Activated CD8-positive, alpha-beta memory T cell treated with anti-CD3 and anti-CD28 coated beads, Interleukin-2, amount 50 U/mL, for 1 hour (primary cell): ENCODE measurements around the gene ADIPOR1.
"Not testable (repeated sequence)": the region's sequence is repeated elsewhere in the genome, so short reads cannot be mapped to it uniquely, and the experiment has no call there.

Experiments used
- DNase-seq: peaks from one replicate; pipeline ENCODE4 v3.0.0-alpha.2; 2020; ENCODE audit errors: extremely low read depth

Gene ADIPOR1

DNA sequence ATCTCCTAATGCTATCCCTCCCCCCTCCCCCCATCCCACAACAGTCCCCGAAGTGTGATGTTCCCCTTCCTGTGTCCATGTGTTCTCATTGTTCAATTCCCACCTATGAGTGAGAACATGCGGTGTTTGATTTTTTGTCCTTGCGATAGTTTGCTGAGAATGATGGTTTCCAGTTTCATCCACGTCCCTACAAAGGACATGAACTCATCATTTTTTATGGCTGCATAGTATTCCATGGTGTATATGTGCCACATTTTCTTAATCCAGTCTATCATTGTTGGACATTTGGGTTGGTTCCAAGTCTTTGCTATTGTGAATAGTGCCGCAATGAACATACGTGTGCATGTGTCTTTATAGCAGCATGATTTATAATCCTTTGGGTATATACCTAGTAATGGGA is 21.7 kb downstream of the ADIPOR1 start:
- not testable (repeated sequence) for DNase-seq

DNA sequence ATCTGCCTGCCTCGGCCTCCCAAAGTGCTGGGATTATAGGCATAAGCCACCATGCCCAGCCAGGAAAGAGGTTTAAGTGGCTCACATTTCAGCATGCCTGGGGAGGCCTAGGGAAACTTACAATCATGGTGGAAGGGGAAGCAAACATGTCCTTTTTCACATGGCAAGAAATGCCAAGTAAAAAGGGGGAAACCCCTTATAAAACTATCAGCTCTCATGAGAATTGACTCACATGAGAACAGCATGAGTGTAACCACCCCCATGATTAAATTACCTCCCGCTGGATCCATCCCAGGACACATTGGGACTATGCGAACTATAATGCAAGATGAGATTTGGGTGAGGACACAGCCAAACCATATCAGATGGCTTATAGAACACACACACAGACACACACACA is 22.3 kb downstream of the ADIPOR1 start:
- DNase-seq, result no peak

DNA sequence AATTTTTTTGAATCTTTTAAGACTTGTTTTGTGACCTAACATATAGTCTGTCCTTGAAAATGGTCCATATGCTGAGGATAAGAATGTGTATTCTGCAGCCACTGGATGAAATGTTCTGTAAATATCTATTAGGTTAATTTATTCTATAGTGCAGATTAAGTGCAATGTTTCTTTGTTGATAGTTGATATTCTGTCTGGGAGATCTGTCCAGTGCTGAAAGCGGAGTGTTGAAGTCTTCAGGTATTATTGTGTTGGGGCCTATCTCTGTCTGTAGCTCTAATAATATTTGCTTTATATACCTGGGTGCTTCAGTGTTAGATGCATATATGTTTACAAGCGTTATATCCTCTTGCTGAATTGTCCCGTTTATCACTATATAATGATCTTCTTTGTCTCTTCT is 23.4 kb downstream of the ADIPOR1 start:
- DNase-seq, result no peak

DNA sequence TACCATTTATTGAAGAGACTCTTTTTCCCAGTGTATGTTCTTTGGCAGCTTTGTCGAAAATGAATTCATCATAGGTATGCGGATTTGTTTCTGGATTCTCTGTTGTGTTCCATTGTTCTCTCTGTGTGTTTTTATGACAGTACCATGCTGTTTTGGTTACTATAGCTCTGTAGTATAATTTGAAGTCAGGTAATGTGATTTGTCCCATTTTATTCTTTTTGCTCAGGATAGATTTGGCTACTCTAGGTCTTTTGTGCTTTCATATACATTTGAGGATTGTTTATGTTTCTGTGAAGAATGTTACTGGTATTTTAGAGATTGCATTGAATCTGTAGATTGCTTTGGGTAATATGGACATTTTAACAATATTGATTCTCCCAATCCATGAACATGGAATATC is 25.6 kb downstream of the ADIPOR1 start:
- no peak for DNase-seq

DNA sequence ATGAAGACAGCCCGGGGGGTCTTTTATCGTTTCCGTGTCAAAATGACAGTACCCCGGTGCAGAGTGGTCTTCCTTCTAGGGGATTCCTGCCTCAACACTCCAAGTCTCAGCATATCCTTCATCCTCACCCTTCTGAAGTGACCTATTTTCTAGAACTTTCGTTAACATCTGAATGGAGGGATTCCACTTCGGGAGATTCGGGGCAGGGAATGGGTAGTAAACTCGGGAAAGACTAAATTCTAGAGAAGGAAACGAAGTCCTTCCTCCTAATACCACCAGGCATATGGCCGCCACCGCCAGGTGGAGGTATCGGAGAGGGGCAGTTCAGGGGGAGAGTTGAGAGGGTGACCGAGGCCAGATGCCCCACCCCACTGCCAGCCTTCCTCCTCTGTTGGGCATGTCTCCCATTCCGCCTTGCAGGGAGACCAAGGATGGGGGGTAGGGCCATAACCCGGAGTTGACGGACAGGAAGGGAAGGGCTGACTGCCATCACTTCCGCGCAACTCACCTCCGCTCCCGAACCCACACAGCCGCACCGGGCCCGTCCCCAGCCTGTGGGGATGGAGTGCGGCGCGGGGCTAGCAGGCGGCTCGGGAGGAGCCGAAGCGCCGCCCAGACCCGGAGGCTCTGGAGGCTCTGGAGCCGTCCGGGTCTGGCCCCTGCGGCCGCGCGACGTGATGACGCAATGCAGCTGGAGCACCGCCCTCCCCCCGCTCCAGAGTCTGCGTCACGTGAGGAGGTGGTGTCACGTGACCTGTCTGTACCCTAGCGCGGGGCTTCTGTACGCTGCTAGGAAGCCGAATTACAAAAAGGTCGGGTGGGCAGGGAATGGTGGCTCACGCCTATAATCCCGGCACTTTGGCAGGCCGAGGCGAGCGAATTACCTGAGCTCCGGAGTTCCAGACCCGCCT is 31.3 kb downstream of the ADIPOR1 start, which contains the start of gene KLHL12:
Gene KLHL12, minus strand, starts transcription at position 654 of the 911 bp plus-strand sequence. CDS start 2,072 bp downstream, outside the sequence.
- DNase-seq, result peak; percentile 85

DNA sequence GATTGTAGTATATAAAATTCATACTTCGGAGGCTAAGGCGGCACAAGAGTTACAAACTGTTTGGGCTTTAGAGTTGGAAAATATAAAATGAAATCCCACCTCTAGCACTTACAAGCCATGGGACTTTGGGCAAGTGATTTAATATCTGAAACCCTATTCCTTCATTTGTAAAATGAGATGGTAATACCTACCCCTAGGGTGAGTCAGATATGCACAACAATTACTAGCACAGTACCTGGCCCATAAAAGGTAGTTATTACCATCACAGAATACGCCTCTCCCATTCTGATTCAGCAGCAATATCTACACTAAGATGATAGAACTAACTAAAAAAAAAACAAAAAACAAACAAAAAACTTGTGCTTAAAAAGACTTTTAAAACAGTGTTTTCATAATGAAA is 34.6 kb downstream of the ADIPOR1 start:
- DNase-seq, result no peak

DNA sequence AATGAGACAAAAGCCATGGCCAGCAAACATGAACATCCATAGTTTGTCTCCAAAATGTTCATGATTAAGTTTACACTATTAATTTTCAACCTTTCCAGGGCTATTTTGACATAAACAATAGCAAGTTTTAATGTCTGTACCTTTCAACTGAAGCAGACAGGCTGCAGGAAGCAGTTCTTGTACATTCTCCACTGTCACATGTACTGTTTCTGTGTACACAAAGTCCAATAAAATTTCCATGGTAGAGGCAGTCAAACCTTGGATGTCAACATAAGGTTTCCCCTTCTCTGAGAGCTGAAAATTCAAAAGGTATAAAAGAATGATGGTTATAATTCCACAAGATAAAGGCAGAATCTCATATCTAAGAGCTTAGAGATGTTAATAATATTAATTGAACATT is 38.5 kb downstream of the ADIPOR1 start:
- DNase-seq, result no peak

DNA sequence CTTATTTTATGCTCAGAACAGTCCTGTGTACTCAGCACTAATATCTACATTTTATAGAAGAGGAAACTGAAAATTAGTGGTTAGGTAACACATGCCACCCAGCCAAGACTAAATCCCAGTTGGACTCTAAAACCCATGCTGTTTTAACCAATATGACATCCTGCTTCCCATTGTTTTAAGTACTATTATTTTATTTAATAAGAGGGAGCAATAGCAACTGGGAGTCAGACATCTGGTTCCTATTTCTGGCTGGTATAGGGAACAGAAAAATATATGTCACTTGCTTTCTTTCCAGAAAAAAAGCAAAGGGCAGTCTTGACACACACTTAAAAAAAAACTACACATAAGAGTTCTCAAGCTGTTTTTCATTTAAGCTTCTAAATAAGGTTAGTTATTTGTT is 43.0 kb downstream of the ADIPOR1 start:
- DNase-seq, result no peak

DNA sequence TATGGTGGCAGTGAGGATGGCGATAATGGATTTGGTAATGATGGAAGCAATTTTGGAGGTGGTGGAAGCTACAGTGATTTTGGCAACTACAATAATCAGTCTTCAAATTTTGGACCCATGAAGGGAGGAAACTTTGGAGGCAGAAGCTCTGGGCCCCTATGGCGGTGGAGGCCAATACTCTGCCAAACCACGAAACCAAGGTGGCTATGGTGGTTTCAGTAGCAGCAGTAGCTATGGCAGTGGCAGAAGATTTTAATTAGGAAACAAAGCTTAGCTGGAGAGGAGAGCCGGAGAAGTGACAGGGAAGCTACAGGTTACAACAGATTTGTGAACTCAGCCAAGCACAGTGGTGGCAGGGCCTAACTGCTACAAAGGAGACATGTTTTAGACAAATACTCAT is 45.6 kb downstream of the ADIPOR1 start:
- not testable (repeated sequence) for DNase-seq

DNA sequence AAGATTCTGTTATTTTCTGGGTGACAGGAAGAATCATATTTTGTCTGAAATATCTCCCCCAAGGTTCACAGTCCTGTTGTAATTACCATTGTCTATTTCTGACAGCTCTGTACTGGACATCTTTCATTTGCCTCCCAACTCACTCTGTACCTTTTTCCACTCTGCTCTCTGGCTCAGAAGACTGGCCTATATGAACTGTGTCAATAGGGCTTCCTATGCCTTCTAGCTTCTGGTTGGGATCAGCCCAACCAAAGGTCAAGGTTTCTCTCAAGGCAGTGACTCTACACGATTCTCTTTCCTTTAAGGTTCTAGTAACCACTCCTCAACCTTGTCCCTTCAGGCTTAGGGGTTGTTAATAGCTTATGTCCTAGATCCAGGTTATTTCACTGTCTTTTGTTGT is 48.6 kb downstream of the ADIPOR1 start:
- no peak for DNase-seq

DNA sequence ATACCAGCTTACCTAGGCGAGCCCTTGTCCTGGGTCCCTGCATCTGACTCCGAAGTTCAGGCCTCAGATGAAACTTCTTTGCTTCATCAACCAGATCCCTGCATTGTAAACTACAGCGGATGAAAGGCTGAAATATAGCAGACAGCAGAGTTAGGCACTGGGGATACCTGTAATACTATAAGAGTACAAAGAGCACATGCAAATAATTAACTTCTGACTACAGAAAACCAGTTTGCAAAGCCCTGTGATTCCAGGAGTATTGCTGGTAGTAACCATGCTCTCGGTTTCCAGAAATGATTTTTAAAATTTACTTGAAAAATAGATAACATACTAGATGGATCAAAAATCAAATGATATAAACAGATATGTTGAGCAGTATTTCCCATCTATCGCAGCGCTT is 49.1 kb downstream of the ADIPOR1 start:
- DNase-seq, result no peak

DNA sequence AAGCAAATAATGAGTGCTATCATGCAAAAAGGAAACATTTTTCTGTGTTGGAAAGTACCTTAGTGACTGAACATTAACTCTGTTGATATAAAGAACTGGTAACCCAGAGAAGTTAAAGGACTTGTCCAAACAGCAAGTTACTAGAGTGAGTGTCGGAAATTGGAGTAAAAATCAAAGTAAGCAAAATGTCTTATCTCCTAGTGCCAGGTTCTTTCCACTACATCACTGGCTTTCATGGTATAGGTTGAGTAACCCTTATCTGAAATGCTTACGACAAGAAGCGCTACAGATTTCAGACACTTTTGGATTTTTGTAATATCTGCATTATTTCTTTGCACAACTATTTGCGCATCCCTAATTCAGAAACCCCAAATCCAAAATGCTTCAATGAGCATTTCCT is 52.8 kb downstream of the ADIPOR1 start:
- no peak for DNase-seq

DNA sequence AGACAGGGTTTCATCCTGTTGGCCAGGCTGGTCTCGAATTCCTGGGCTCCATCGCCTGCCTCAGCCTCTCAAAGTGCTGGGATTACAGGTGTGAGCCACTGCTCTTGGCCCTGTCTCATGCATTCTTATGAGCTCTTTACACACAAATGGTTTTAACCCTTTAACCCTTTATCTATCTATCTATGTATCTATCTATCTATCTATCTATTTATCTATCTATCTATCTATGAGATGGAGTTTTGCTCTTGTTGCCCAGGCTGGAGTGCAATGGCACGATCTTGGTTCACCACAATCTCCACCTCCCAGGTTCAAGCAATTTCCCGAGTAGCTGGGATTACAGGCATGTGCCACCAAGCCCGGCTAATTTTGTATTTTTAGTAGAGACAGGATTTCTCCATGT is 54.3 kb downstream of the ADIPOR1 start:
- not testable (repeated sequence) for DNase-seq

DNA sequence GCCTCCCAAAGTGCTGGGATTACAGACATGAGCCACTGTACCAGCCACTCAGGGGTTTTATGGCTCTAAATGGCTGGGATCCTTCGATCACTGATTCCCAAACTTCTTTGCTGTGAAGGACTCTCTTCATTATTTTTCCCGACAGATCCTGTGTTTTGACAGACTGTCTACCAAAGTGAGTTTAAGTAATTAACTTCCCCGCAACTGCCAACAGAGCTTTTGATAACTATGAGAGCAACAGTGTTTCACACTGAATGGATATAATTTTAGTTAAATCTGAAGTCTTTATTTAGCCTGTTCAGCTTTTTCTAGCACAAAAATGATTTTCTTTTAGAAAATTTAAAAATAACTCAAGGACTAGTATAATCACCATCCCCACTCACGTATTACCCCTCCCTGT is 56.6 kb downstream of the ADIPOR1 start:
- DNase-seq, result no peak

DNA sequence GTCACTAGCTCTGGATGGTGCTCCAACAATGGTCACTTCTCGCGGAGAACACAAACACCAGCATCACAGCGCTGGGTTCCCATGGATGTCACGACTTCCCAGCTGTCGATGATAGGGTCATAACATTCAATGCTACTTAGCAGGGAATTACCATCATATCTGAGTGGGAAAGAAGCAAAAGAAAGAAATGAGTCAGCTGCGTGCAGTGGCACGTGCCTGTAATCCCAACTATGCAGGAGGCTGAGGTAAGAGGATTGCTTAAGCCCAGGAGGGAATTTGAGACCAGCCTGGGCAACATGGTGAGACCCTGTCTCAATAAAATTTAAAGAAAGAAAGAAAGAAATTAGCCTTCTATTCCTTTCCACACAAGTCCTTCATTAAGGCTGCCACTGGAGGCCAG is 65.6 kb downstream of the ADIPOR1 start:
- DNase-seq, result no peak
